ENCODE results near the gene KLF11. TPM values are rescaled to one million over a fixed set of nuclear protein-coding genes. Genes with fewer than 3 reads are reported as not detected.

The KLF11 gene
- total and polyA plus RNA-seq, 9 of the 15 experiments (the other 6 are each of a cell fraction or from before 2014, with no cell fraction given): 2.1 to 13.4 (median 6.5) TPM

- TF ChIP-seq, protein P1, sequence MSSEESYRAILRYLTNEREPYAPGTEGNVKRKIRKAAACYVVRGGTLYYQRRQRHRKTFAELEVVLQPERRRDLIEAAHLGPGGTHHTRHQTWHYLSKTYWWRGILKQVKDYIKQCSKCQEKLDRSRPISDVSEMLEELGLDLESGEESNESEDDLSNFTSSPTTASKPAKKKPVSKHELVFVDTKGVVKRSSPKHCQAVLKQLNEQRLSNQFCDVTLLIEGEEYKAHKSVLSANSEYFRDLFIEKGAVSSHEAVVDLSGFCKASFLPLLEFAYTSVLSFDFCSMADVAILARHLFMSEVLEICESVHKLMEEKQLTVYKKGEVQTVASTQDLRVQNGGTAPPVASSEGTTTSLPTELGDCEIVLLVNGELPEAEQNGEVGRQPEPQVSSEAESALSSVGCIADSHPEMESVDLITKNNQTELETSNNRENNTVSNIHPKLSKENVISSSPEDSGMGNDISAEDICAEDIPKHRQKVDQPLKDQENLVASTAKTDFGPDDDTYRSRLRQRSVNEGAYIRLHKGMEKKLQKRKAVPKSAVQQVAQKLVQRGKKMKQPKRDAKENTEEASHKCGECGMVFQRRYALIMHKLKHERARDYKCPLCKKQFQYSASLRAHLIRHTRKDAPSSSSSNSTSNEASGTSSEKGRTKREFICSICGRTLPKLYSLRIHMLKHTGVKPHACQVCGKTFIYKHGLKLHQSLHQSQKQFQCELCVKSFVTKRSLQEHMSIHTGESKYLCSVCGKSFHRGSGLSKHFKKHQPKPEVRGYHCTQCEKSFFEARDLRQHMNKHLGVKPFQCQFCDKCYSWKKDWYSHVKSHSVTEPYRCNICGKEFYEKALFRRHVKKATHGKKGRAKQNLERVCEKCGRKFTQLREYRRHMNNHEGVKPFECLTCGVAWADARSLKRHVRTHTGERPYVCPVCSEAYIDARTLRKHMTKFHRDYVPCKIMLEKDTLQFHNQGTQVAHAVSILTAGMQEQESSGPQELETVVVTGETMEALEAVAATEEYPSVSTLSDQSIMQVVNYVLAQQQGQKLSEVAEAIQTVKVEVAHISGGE (CRISPR knock-in tag; IDR thresholded peaks at IDR 0.05): no peak
- TF ChIP-seq SNRNP70 (optimal IDR thresholded peaks at IDR 0.05; ENCODE audit: low read depth, low read length) (no peak), ZNF583 (CRISPR knock-in tag; IDR thresholded peaks at IDR 0.05) (no peak), XRCC4 (IDR thresholded peaks at IDR 0.05; ENCODE audit: extremely low read depth, insufficient read depth, insufficient read length) (no peak), ZNF551 (CRISPR knock-in tag; IDR thresholded peaks at IDR 0.05) (no peak), ZSCAN32 (CRISPR knock-in tag; IDR thresholded peaks at IDR 0.05) (no peak)
Measured at GRCh38 chr2:10059552-10060335, 16.4 kb downstream of the KLF11 start (continued).
